ENCODE results near the gene P2RX2. TPM values are rescaled to one million over a fixed set of nuclear protein-coding genes. Genes with fewer than 3 reads are reported as not detected.

Gene P2RX2
- total RNA-seq, 4 donors from 2014 or later, result not detected

GRCh38 chr12:132622437-132623071, 4.0 kb downstream of the P2RX2 start:
- no peak overlapping the region for H3K4me3 ChIP-seq
- peaks cover 0 to 29% (median 0%) of the 10 kb centered on the region in 3 donors for H3K36me3 ChIP-seq
- no peak for DNase-seq (ENCODE audit: low spot score in 2 of 2)
- H3K9me3 ChIP-seq, result no peaks in the 10 kb centered on the region
- H3K4me1 ChIP-seq, result peaks cover 0 to 32% (median 13%) of the 10 kb centered on the region in 4 donors
- no peak overlapping the region for H3K27ac ChIP-seq
- WGBS, 2 donors, result 33 to 38% methylated on average over 9 to 11 of the region's 11 CpGs
- TF ChIP-seq EP300 (IDR thresholded peaks at IDR 0.05) (no peak), POLR2A (IDR thresholded peaks at IDR 0.05) (no peak), CTCF (IDR thresholded peaks at IDR 0.05) (no peak)
- peaks cover under 1 to 24% of the 10 kb centered on the region in 2 donors for H3K27me3 ChIP-seq

- DNase-seq (ENCODE audit: low spot score in 2 of 2), result no peak
- Histone ChIP-seq H3K36me3 (peaks cover 0 to 29% (median 0%) of the 10 kb centered on the region in 3 donors), H3K4me3 (no peak overlapping the region), H3K27me3 (peaks cover 0 to 16% of the 10 kb centered on the region in 2 donors), H3K9me3 (no peaks in the 10 kb centered on the region), H3K27ac (no peak overlapping the region), H3K4me1 (peaks cover 0 to 24% (median 9%) of the 10 kb centered on the region in 4 donors)
- TF ChIP-seq EP300 (IDR thresholded peaks at IDR 0.05), result no peak
- no peak for TF ChIP-seq CTCF (IDR thresholded peaks at IDR 0.05)
- no peak for TF ChIP-seq POLR2A (IDR thresholded peaks at IDR 0.05)
- 72 to 78% methylated on average over 25 of the region's 25 CpGs for WGBS, 2 donors
These were observed 4.7 kb downstream of the P2RX2 start for GRCh38 chr12:132623072-132623869.

GRCh38 chr12:132624186-132624855, 5.7 kb downstream of the P2RX2 start:
- Histone ChIP-seq H3K36me3 (peaks cover 0 to 39% (median 0%) of the 10 kb centered on the region in 3 donors), H3K4me3 (no peak overlapping the region), H3K27ac (no peak overlapping the region), H3K9me3 (no peaks in the 10 kb centered on the region), H3K4me1 (peaks cover 0 to 20% (median 7%) of the 10 kb centered on the region in 4 donors), H3K27me3 (peaks cover 0 to 13% of the 10 kb centered on the region in 2 donors)
- WGBS, 2 donors, result 88 to 91% methylated on average over 21 to 22 of the region's 22 CpGs
- TF ChIP-seq CTCF (IDR thresholded peaks at IDR 0.05) (no peak), POLR2A (IDR thresholded peaks at IDR 0.05) (no peak), EP300 (IDR thresholded peaks at IDR 0.05) (no peak)
- no peak for DNase-seq (ENCODE audit: low spot score in 2 of 2)

GRCh38 chr12:132624910-132625630, 6.5 kb downstream of the P2RX2 start:
- H3K36me3 ChIP-seq, result peaks cover 0 to 46% (median 0%) of the 10 kb centered on the region in 3 donors
- H3K4me3 ChIP-seq, result no peak overlapping the region
- no peak overlapping the region for H3K27ac ChIP-seq
- H3K27me3 ChIP-seq, result peaks cover 0 to 5% of the 10 kb centered on the region in 2 donors
- DNase-seq (ENCODE audit: low spot score in 2 of 2), result no peak
- peaks cover 0 to 15% (median 7%) of the 10 kb centered on the region in 4 donors for H3K4me1 ChIP-seq
- H3K9me3 ChIP-seq, result no peaks in the 10 kb centered on the region
- TF ChIP-seq POLR2A (IDR thresholded peaks at IDR 0.05) (no peak), EP300 (IDR thresholded peaks at IDR 0.05) (no peak), CTCF (IDR thresholded peaks at IDR 0.05) (no peak)
- WGBS, 2 donors, result 87 to 88% methylated on average over 26 to 30 of the region's 32 CpGs
